Bone marrow (tissue), 2 donors: ENCODE data around the gene HSD17B3.
"Not testable (repeated sequence)": the region's sequence is repeated elsewhere in the genome, so short reads cannot be mapped to it uniquely, and the experiment has no call there.

Source experiments
- DNase-seq, 2 donors: peaks; one replicate each; lab custom pipeline; 2025; lab: John Stamatoyannopoulos, UW

HSD17B3 gene

GRCh38 chr9:96306958-96307357 is 5.0 kb upstream of the HSD17B3 start:
- DNase-seq: not testable (repeated sequence)

- no peak for DNase-seq
Observed at GRCh38 chr9:96305171-96305570, 3.2 kb upstream of the HSD17B3 start.

- DNase-seq: no peak
Observed at GRCh38 chr9:96304230-96304629, 2.3 kb upstream of the HSD17B3 start.

GRCh38 chr9:96299823-96300222 is 2.2 kb downstream of the HSD17B3 start:
- DNase-seq: no peak

GRCh38 chr9:96294159-96294545 is 7.8 kb downstream of the HSD17B3 start:
- no peak for DNase-seq

- no peak for DNase-seq
Observed at GRCh38 chr9:96293498-96294158, 8.3 kb downstream of the HSD17B3 start.

GRCh38 chr9:96289392-96289791 is 12.6 kb downstream of the HSD17B3 start:
- DNase-seq: no peak

GRCh38 chr9:96281641-96282040 is 20.3 kb downstream of the HSD17B3 start:
- no peak for DNase-seq

GRCh38 chr9:96279932-96280331 is 22.0 kb downstream of the HSD17B3 start:
- DNase-seq: no peak

GRCh38 chr9:96274939-96275338 is 27.0 kb downstream of the HSD17B3 start:
- no peak for DNase-seq

- DNase-seq: no peak
Observed at GRCh38 chr9:96270236-96270744, 31.7 kb downstream of the HSD17B3 start.

- DNase-seq: no peak
Observed at GRCh38 chr9:96258967-96259366, 43.0 kb downstream of the HSD17B3 start.

- no peak for DNase-seq
Observed at GRCh38 chr9:96256800-96257199, 45.2 kb downstream of the HSD17B3 start.

GRCh38 chr9:96255698-96256097 is 46.3 kb downstream of the HSD17B3 start:
- no peak for DNase-seq

- no peak for DNase-seq
Observed at GRCh38 chr9:96253059-96253696, 48.8 kb downstream of the HSD17B3 start.

- no peak for DNase-seq
Observed at GRCh38 chr9:96251451-96251850, 50.5 kb downstream of the HSD17B3 start.

GRCh38 chr9:96249746-96250145 is 52.2 kb downstream of the HSD17B3 start:
- no peak for DNase-seq

- no peak for DNase-seq
Observed at GRCh38 chr9:96246267-96246671, 55.7 kb downstream of the HSD17B3 start.

- no peak for DNase-seq
Observed at GRCh38 chr9:96245399-96245798, 56.6 kb downstream of the HSD17B3 start.

GRCh38 chr9:96243778-96244177 is 58.2 kb downstream of the HSD17B3 start:
- no peak for DNase-seq

GRCh38 chr9:96242811-96243210 is 59.2 kb downstream of the HSD17B3 start:
- DNase-seq: no peak

GRCh38 chr9:96241391-96241809 is 60.6 kb downstream of the HSD17B3 start:
- no peak for DNase-seq

GRCh38 chr9:96236854-96237550 is 65.0 kb downstream of the HSD17B3 start:
- no peak for DNase-seq
